H9 (cell line): Measurements from ENCODE around the gene GSTM3. TPM values are rescaled to one million over a fixed set of nuclear protein-coding genes. Genes with fewer than 3 reads are reported as not detected.
"Not testable (repeated sequence)": the region's sequence is repeated elsewhere in the genome, so short reads cannot be mapped to it uniquely, and the experiment has no call there.

ENCODE experiments used
- DNase-seq: peaks from one replicate; pipeline ENCODE4 v3.0.0-alpha.2; 2017
- H2AFZ ChIP-seq: one replicate; pipeline ENCODE4 v1.6.1; 2013; ENCODE audit warnings: mild to moderate bottlenecking, low read length, control low read depth, moderate library complexity
- H2AK5ac ChIP-seq: 2 replicates; pipeline ENCODE4 v1.6.1; 2013; ENCODE audit warnings: low read length, control low read depth, mixed read lengths; ENCODE audit not compliant: insufficient read length
- H2BK120ac ChIP-seq: one replicate; pipeline ENCODE4 v1.6.1; 2013; ENCODE audit warnings: low read depth, mild to moderate bottlenecking, low read length, control low read depth, inconsistent platforms; ENCODE audit not compliant: poor library complexity, severe bottlenecking
- H2BK12ac ChIP-seq: 2 replicates; pipeline ENCODE4 v1.6.1; 2013; ENCODE audit warnings: low read length, control low read depth, mixed read lengths, low read depth; ENCODE audit not compliant: insufficient read length
- H2BK15ac ChIP-seq: 2 replicates; pipeline ENCODE4 v1.6.1; 2013; ENCODE audit warnings: low read depth, low read length, control low read depth
- H2BK20ac ChIP-seq: one replicate; pipeline ENCODE4 v1.6.1; 2013; ENCODE audit warnings: low read depth, mild to moderate bottlenecking, low read length, control low read depth, inconsistent platforms; ENCODE audit not compliant: poor library complexity, severe bottlenecking
- H2BK5ac ChIP-seq: 2 replicates; pipeline ENCODE4 v1.6.1; 2013; ENCODE audit warnings: low read length, control low read depth, mixed read lengths; ENCODE audit not compliant: insufficient read length
- H3K14ac ChIP-seq: 2 replicates; pipeline ENCODE4 v1.6.1; 2013; ENCODE audit warnings: low read length, control low read depth; ENCODE audit not compliant: insufficient read depth
- H3K18ac ChIP-seq: 2 replicates; pipeline ENCODE4 v1.6.1; 2013; ENCODE audit warnings: low read depth, mild to moderate bottlenecking, mixed read lengths, low read length, control low read depth; ENCODE audit not compliant: insufficient read length
- H3K23ac ChIP-seq: 2 replicates; pipeline ENCODE4 v1.6.1; 2013; ENCODE audit warnings: low read length, control low read depth, mixed read lengths, low read depth; ENCODE audit not compliant: insufficient read length
- H3K23me2 ChIP-seq: 2 replicates; pipeline ENCODE4 v1.6.1; 2013; ENCODE audit warnings: low read depth, mild to moderate bottlenecking, mixed read lengths, low read length, control low read depth; ENCODE audit not compliant: insufficient read length, poor library complexity, severe bottlenecking
- H3K27ac ChIP-seq: 2 replicates; pipeline ENCODE4 v1.5.1; 2013; ENCODE audit warnings: low read length, control low read depth, mixed read lengths, low read depth; ENCODE audit not compliant: insufficient read length
- H3K27me3 ChIP-seq: 2 replicates; pipeline ENCODE4 v1.6.1; 2013; ENCODE audit warnings: low read length, control low read depth, inconsistent platforms; ENCODE audit not compliant: insufficient read depth
- H3K4ac ChIP-seq: 2 replicates; pipeline ENCODE4 v1.6.1; 2013; ENCODE audit warnings: low read depth, mild to moderate bottlenecking, control low read depth, inconsistent platforms, low read length, moderate library complexity
- H3K4me1 ChIP-seq: 2 replicates; pipeline ENCODE4 v1.6.1; 2013; ENCODE audit warnings: low read length, control low read depth, inconsistent platforms; ENCODE audit not compliant: insufficient read depth
- H3K4me2 ChIP-seq: 2 replicates; pipeline ENCODE4 v1.6.1; 2013; ENCODE audit warnings: low read length, control low read depth, mixed read lengths; ENCODE audit not compliant: insufficient read length, insufficient read depth
- H3K56ac ChIP-seq: 2 replicates; pipeline ENCODE4 v1.6.1; 2013; ENCODE audit warnings: low read depth, mild to moderate bottlenecking, mixed read lengths, low read length, control low read depth; ENCODE audit not compliant: insufficient read length
- H3K79me1 ChIP-seq: 2 replicates; pipeline ENCODE4 v1.6.1; 2013; ENCODE audit warnings: low read depth, mild to moderate bottlenecking, moderate library complexity, low read length, control low read depth, inconsistent platforms; ENCODE audit not compliant: insufficient read depth, poor library complexity, severe bottlenecking
- H3K79me2 ChIP-seq: 2 replicates; pipeline ENCODE4 v1.6.1; 2013; ENCODE audit warnings: low read length, control low read depth, inconsistent platforms; ENCODE audit not compliant: insufficient read depth
- H3K9ac ChIP-seq: 2 replicates; pipeline ENCODE4 v1.6.1; 2013; ENCODE audit warnings: low read length, control low read depth, mixed read lengths; ENCODE audit not compliant: insufficient read length; ENCODE audit errors: extremely low read depth
- H3K9me3 ChIP-seq: one replicate; pipeline ENCODE4 v1.6.1; 2013; ENCODE audit warnings: low read depth, low read length, inconsistent platforms; ENCODE audit not compliant: control insufficient read depth
- H3T11ph ChIP-seq: one replicate; pipeline ENCODE4 v1.6.1; 2013; ENCODE audit warnings: mild to moderate bottlenecking, low read length, control low read depth, inconsistent platforms
- H4K20me1 ChIP-seq: one replicate; pipeline ENCODE4 v1.6.1; 2013; ENCODE audit not compliant: control insufficient read depth, insufficient read length, insufficient read depth
- H4K5ac ChIP-seq: 2 replicates; pipeline ENCODE4 v1.6.1; 2013; ENCODE audit warnings: low read depth, mild to moderate bottlenecking, mixed read lengths, low read length, control low read depth; ENCODE audit not compliant: insufficient read length
- H4K8ac ChIP-seq: replicated peaks from 2 replicates; pipeline ENCODE4 v1.6.1; 2013; ENCODE audit warnings: low read length, control low read depth, mixed read lengths, low read depth; ENCODE audit not compliant: insufficient read length
- H4K91ac ChIP-seq: 2 replicates; pipeline ENCODE4 v1.6.1; 2013; ENCODE audit warnings: low read depth, mild to moderate bottlenecking, moderate library complexity, mixed read lengths, low read length, control low read depth; ENCODE audit not compliant: insufficient read length
- H3K27ac Mint-ChIP-seq, 3 experiments: 2 replicates in 2 of 3; 3 replicates in 1 of 3; pipeline ENCODE4 v1.8.0; 2020 to 2021; ENCODE audit warnings: mixed read lengths in 3 of 3, mild to moderate bottlenecking in 1 of 3, moderate library complexity in 1 of 3
- H3K27me3 Mint-ChIP-seq: 2 replicates; pipeline ENCODE4 v1.8.0; 2021; ENCODE audit warnings: low read depth, mild to moderate bottlenecking, moderate library complexity, mixed read lengths
- H3K36me3 Mint-ChIP-seq, 3 experiments: 2 replicates in 2 of 3; 3 replicates in 1 of 3; pipeline ENCODE4 v1.8.0; 2020 to 2021; ENCODE audit warnings: low read depth in 3 of 3, mixed read lengths in 3 of 3; ENCODE audit not compliant: insufficient read depth in 1 of 3
- H3K4me1 Mint-ChIP-seq, 2 experiments: 2 replicates each; pipeline ENCODE4 v1.8.0; 2020; ENCODE audit warnings: mixed read lengths in 2 of 2
- H3K4me3 Mint-ChIP-seq, 2 experiments: 2 replicates in 1 of 2; 3 replicates in 1 of 2; pipeline ENCODE4 v1.8.0; 2020 to 2021; ENCODE audit warnings: mild to moderate bottlenecking in 2 of 2, mixed read lengths in 2 of 2, moderate library complexity in 1 of 2
- H3K9me3 Mint-ChIP-seq, 2 experiments: 2 replicates in 1 of 2; 3 replicates in 1 of 2; pipeline ENCODE4 v1.8.0; 2020; ENCODE audit warnings: mild to moderate bottlenecking in 2 of 2, mixed read lengths in 2 of 2, moderate library complexity in 1 of 2
- WGBS: extraction: QIAGEN DNeasy Blood & Tissue Kit; methylation state at CpG from one replicate; pipeline ENCODE4 v1.1.7; 2013; ENCODE audit warnings: missing lambda C conversion rate, low lambda C conversion rate, mixed read lengths; ENCODE audit not compliant: insufficient read length; ENCODE audit errors: extremely low coverage; 5-methylcytosine and 5-hydroxymethylcytosine counted together
- total RNA-seq: library from RNA; stranded (reverse); gene quantifications from 2 replicates; pipeline ENCODE4 v1.2.1, GENCODE V29; 2021

GSTM3 gene
- total RNA-seq, 1 experiment from 2014 or later: 3.5 TPM

GRCh38 chr1:109709822-109710221 lies 31.0 kb downstream of the GSTM3 start:
- H3K4me1 ChIP-seq, H4K8ac ChIP-seq, H2AFZ ChIP-seq, H3K27ac ChIP-seq, H3K4me2 ChIP-seq, H3K79me1 ChIP-seq, H3K56ac ChIP-seq, H4K91ac ChIP-seq, H3K4ac ChIP-seq, H3T11ph ChIP-seq, H3K18ac ChIP-seq, H2AK5ac ChIP-seq, H3K4me3 Mint-ChIP-seq, H3K27ac Mint-ChIP-seq, H2BK12ac ChIP-seq, H4K5ac ChIP-seq, H2BK15ac ChIP-seq, H3K79me2 ChIP-seq, H3K14ac ChIP-seq, H3K9me3 ChIP-seq, H3K23ac ChIP-seq, H2BK5ac ChIP-seq, H2BK20ac ChIP-seq, H3K23me2 ChIP-seq, H2BK120ac ChIP-seq, H3K27me3 ChIP-seq, H3K4me1 Mint-ChIP-seq, H4K20me1 ChIP-seq, H3K9ac ChIP-seq, DNase-seq: not testable (repeated sequence)
- peaks cover 14% of the 10 kb centered on the region for H3K27me3 Mint-ChIP-seq
- H3K36me3 Mint-ChIP-seq: peaks cover 6 to 16% (median 8%) of the 10 kb centered on the region in 3 experiments; a peak in 5 of 7 replicates
- peaks cover 16 to 21% of the 10 kb centered on the region in 2 experiments for H3K9me3 Mint-ChIP-seq

GRCh38 chr1:109708949-109709348 lies 31.9 kb downstream of the GSTM3 start:
- H3K79me1 ChIP-seq: not testable (repeated sequence)

More at GRCh38 chr1:109708949-109709348, 31.9 kb downstream of the GSTM3 start:
- H2BK20ac ChIP-seq, H3K23ac ChIP-seq, H3K27me3 ChIP-seq, H2BK120ac ChIP-seq, H4K20me1 ChIP-seq, H3K14ac ChIP-seq, H3K79me2 ChIP-seq, H4K91ac ChIP-seq, H2AK5ac ChIP-seq, H3K23me2 ChIP-seq, H3K27ac Mint-ChIP-seq, H3K9me3 ChIP-seq, H2BK12ac ChIP-seq, H2AFZ ChIP-seq, H3K18ac ChIP-seq, H3K4me3 Mint-ChIP-seq, H3K56ac ChIP-seq, H4K5ac ChIP-seq, H4K8ac ChIP-seq, H2BK15ac ChIP-seq, H3K4me1 Mint-ChIP-seq, DNase-seq, H3K4me2 ChIP-seq, H3T11ph ChIP-seq, H3K4me1 ChIP-seq, H3K4ac ChIP-seq, H2BK5ac ChIP-seq, H3K9ac ChIP-seq, H3K27ac ChIP-seq: not testable (repeated sequence)
- no CpG with 5 or more reads among the region's 4 CpGs for WGBS
- Mint-ChIP-seq H3K36me3 (peaks cover 10 to 18% (median 12%) of the 10 kb centered on the region in 3 experiments; a peak in 6 of 7 replicates), H3K27me3 (peaks cover 15% of the 10 kb centered on the region), H3K9me3 (peaks cover 18 to 27% of the 10 kb centered on the region in 2 experiments)
